Neural cell (in vitro differentiated cells): ENCODE data around the gene ACR. TPM values are rescaled to one million over a fixed set of nuclear protein-coding genes. Genes with fewer than 3 reads are reported as not detected.
"Not testable (repeated sequence)": the region's sequence is repeated elsewhere in the genome, so short reads cannot be mapped to it uniquely, and the experiment has no call there.

Experiments
- H2AFZ ChIP-seq: fragments of 200-600, 300-800 bp; sonication (generic), shearing (Covaris generic); 2 replicates; pipeline ENCODE4 v1.6.0; 2014; ENCODE audit warnings: low read depth, mild to moderate bottlenecking, antibody characterized with exemption, low read length, moderate library complexity
- H3F3A ChIP-seq: fragments of 200-600 bp; shearing (Covaris generic); 2 replicates; pipeline ENCODE4 v1.6.1; 2016; ENCODE audit warnings: mild to moderate bottlenecking, moderate library complexity, mixed read lengths, antibody characterized with exemption, low read length; ENCODE audit not compliant: insufficient read depth, poor library complexity, severe bottlenecking
- H3K27ac ChIP-seq: fragments of 200-600, 300-800 bp; sonication (generic), shearing (Covaris generic); 2 replicates; pipeline ENCODE4 v1.5.1; 2014; ENCODE audit warnings: mild to moderate bottlenecking, low read length, moderate library complexity
- H3K27me3 ChIP-seq: fragments of 300-800, 200-600 bp; sonication (generic), shearing (Covaris generic); 2 replicates; pipeline ENCODE4 v1.6.0; 2014; ENCODE audit warnings: mild to moderate bottlenecking, low read depth, low read length, moderate library complexity; ENCODE audit not compliant: insufficient read depth
- H3K36me3 ChIP-seq: fragments of 300-800, 200-600 bp; sonication (generic), shearing (Covaris generic); 2 replicates; pipeline ENCODE4 v1.5.1; 2014; ENCODE audit warnings: mild to moderate bottlenecking, antibody characterized with exemption, low read length, moderate library complexity; ENCODE audit not compliant: insufficient read depth
- H3K4me2 ChIP-seq: fragments of 300-800, 200-600 bp; sonication (generic), shearing (Covaris generic); 2 replicates; pipeline ENCODE4 v1.6.0; 2014; ENCODE audit warnings: mild to moderate bottlenecking, low read length
- H3K4me3 ChIP-seq: fragments of 300-800, 200-600 bp; sonication (generic), shearing (Covaris generic); 2 replicates; pipeline ENCODE4 v1.5.1; 2014; ENCODE audit warnings: mild to moderate bottlenecking, low read length, moderate library complexity
- H3K79me2 ChIP-seq: fragments of 200-600 bp; shearing (Covaris generic); replicated peaks from 2 replicates; pipeline ENCODE4 v1.6.0; 2014; ENCODE audit warnings: mild to moderate bottlenecking, low read length, moderate library complexity; ENCODE audit not compliant: insufficient read depth
- H3K9ac ChIP-seq: fragments of 300-800, 200-600 bp; sonication (generic), shearing (Covaris generic); 2 replicates; pipeline ENCODE4 v1.6.1; 2016; ENCODE audit warnings: mild to moderate bottlenecking, low read length, mixed read lengths
- H3K9me2 ChIP-seq: fragments of 200-600 bp; shearing (Covaris generic); 2 replicates; pipeline ENCODE4 v1.6.1; 2016; ENCODE audit warnings: mild to moderate bottlenecking, low read length, mixed read lengths; ENCODE audit not compliant: insufficient read depth
- H3K9me3 ChIP-seq: fragments of 200-600, 300-800 bp; sonication (generic), shearing (Covaris generic); 2 replicates; pipeline ENCODE4 v1.6.1; 2016; ENCODE audit warnings: mild to moderate bottlenecking, mixed run types, low read length, moderate library complexity, mixed read lengths
- H4K20me1 ChIP-seq: fragments of 200-600 bp; shearing (Covaris generic); 2 replicates; pipeline ENCODE4 v1.6.1; 2016; ENCODE audit warnings: mild to moderate bottlenecking, mixed run types; ENCODE audit not compliant: insufficient read depth
- EP300 ChIP-seq: fragments of 450-650 bp; conservative IDR thresholded peaks from 2 replicates; pipeline ENCODE4 v1.6.1; 2014; ENCODE audit warnings: antibody characterized with exemption, mild to moderate bottlenecking, moderate library complexity; ENCODE audit not compliant: poor library complexity, severe bottlenecking
- EZH2 ChIP-seq: fragments of 200-600, 300-800 bp; shearing (Covaris generic), sonication (generic); IDR thresholded peaks from 2 replicates; pipeline ENCODE4 v1.6.1; 2014; ENCODE audit warnings: antibody characterized with exemption, low read length, borderline replicate concordance, mild to moderate bottlenecking; ENCODE audit not compliant: insufficient read depth, poor library complexity, severe bottlenecking
- MXI1 ChIP-seq: fragments of 450-650 bp; conservative IDR thresholded peaks from 2 replicates; pipeline ENCODE4 v1.6.1; 2014; ENCODE audit warnings: antibody characterized with exemption, mild to moderate bottlenecking; ENCODE audit not compliant: poor library complexity, severe bottlenecking
- POLR2AphosphoS5 ChIP-seq: IDR thresholded peaks from 2 replicates; pipeline ENCODE4 v1.6.1; 2012
- RAD21 ChIP-seq: fragments of 450-650 bp; conservative IDR thresholded peaks from 2 replicates; pipeline ENCODE4 v1.6.1; 2014; ENCODE audit warnings: antibody characterized with exemption, mild to moderate bottlenecking, moderate library complexity
- SMC3 ChIP-seq: fragments of 450-650 bp; conservative IDR thresholded peaks from 2 replicates; pipeline ENCODE4 v1.6.1; 2014; ENCODE audit warnings: antibody characterized with exemption, mild to moderate bottlenecking, moderate library complexity; ENCODE audit not compliant: poor library complexity
- TAF1 ChIP-seq: IDR thresholded peaks from 2 replicates; pipeline ENCODE4 v1.6.1; 2012; ENCODE audit warnings: low read depth
- polyA plus RNA-seq: library from polyadenylated mRNA; depleted of rRNA; stranded (reverse); fragments of >200 nt; gene quantifications from 2 replicates; pipeline ENCODE4 v1.2.3, GENCODE V29; 2014
- TF ChIP-seq, protein P1 (sequence below): IDR thresholded peaks from 2 replicates; pipeline ENCODE4 v1.6.1; 2012; ENCODE audit warnings: borderline replicate concordance
- TF ChIP-seq, protein P2 (sequence below): fragments of 450-650 bp; IDR thresholded peaks from 2 replicates; pipeline ENCODE4 v1.5.1; 2014; ENCODE audit warnings: antibody characterized with exemption, mild to moderate bottlenecking, moderate library complexity; ENCODE audit not compliant: poor library complexity, severe bottlenecking

ACR gene
- polyA plus RNA-seq, 1 donor from 2014 or later, result not detected

DNA sequence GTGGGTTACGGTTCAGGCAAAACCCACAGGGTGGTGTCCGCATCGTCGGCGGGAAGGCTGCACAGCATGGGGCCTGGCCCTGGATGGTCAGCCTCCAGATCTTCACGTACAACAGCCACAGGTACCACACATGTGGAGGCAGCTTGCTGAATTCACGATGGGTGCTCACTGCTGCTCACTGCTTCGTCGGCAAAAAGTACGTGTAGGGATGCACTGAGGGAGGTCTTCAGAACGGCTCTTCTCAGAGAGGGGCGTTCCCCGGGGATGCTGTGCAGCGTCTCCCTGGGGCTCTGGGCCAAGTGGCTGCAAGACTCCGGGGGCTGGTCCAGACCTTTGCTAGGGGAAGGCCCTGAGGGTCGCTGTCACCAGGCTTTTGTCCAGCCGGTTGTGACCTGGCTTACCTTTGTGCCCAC, 1.3 kb downstream of the ACR start:
- Histone ChIP-seq H3K27ac (no peak overlapping the region), H3K9ac (no peak overlapping the region), H4K20me1 (no peaks in the 10 kb centered on the region), H3K79me2 (no peaks in the 10 kb centered on the region), H3K4me3 (no peak overlapping the region), H3F3A (no peaks in the 10 kb centered on the region), H3K9me2 (no peaks in the 10 kb centered on the region), H3K4me2 (no peak overlapping the region), H3K27me3 (no peaks in the 10 kb centered on the region), H2AFZ (no peak overlapping the region), H3K36me3 (no peaks in the 10 kb centered on the region), H3K9me3 (no peaks in the 10 kb centered on the region)
- no peak for TF ChIP-seq POLR2AphosphoS5
- TF ChIP-seq EP300, result no peak
- no peak for TF ChIP-seq TAF1
- no peak for TF ChIP-seq RAD21
- TF ChIP-seq, protein P1, sequence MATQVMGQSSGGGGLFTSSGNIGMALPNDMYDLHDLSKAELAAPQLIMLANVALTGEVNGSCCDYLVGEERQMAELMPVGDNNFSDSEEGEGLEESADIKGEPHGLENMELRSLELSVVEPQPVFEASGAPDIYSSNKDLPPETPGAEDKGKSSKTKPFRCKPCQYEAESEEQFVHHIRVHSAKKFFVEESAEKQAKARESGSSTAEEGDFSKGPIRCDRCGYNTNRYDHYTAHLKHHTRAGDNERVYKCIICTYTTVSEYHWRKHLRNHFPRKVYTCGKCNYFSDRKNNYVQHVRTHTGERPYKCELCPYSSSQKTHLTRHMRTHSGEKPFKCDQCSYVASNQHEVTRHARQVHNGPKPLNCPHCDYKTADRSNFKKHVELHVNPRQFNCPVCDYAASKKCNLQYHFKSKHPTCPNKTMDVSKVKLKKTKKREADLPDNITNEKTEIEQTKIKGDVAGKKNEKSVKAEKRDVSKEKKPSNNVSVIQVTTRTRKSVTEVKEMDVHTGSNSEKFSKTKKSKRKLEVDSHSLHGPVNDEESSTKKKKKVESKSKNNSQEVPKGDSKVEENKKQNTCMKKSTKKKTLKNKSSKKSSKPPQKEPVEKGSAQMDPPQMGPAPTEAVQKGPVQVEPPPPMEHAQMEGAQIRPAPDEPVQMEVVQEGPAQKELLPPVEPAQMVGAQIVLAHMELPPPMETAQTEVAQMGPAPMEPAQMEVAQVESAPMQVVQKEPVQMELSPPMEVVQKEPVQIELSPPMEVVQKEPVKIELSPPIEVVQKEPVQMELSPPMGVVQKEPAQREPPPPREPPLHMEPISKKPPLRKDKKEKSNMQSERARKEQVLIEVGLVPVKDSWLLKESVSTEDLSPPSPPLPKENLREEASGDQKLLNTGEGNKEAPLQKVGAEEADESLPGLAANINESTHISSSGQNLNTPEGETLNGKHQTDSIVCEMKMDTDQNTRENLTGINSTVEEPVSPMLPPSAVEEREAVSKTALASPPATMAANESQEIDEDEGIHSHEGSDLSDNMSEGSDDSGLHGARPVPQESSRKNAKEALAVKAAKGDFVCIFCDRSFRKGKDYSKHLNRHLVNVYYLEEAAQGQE, result no peak
- TF ChIP-seq MXI1, result no peak
- TF ChIP-seq, protein P2, sequence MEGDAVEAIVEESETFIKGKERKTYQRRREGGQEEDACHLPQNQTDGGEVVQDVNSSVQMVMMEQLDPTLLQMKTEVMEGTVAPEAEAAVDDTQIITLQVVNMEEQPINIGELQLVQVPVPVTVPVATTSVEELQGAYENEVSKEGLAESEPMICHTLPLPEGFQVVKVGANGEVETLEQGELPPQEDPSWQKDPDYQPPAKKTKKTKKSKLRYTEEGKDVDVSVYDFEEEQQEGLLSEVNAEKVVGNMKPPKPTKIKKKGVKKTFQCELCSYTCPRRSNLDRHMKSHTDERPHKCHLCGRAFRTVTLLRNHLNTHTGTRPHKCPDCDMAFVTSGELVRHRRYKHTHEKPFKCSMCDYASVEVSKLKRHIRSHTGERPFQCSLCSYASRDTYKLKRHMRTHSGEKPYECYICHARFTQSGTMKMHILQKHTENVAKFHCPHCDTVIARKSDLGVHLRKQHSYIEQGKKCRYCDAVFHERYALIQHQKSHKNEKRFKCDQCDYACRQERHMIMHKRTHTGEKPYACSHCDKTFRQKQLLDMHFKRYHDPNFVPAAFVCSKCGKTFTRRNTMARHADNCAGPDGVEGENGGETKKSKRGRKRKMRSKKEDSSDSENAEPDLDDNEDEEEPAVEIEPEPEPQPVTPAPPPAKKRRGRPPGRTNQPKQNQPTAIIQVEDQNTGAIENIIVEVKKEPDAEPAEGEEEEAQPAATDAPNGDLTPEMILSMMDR, result no peak
- TF ChIP-seq EZH2, result no peak
- no peak for TF ChIP-seq SMC3

DNA sequence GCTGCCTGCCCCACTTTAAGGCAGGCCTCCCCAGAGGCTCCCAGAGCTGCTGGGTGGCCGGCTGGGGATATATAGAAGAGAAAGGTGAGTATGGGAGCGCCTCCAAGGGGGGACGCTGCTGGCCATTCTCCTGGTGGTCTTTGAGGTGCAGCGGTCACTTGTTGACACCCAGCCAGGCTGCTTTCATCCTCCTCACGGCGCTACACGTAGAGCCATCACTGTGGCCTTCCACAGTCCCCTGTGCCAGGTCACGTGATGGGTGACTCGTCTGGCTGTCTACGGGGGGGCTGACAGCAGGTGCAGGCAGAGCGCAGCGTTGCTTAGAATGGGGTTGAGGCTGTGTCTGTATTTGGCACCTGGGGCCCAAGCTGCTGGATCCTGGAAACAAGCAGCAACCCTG, 1.9 kb downstream of the ACR start:
- Histone ChIP-seq H3K79me2 (no peaks in the 10 kb centered on the region), H3K4me2 (no peak overlapping the region), H3F3A (no peaks in the 10 kb centered on the region), H3K36me3 (no peaks in the 10 kb centered on the region), H3K9me3 (no peaks in the 10 kb centered on the region), H4K20me1 (no peaks in the 10 kb centered on the region), H3K27ac (no peak overlapping the region), H3K9ac (no peak overlapping the region), H3K4me3 (no peak overlapping the region), H2AFZ (no peak overlapping the region), H3K9me2 (no peaks in the 10 kb centered on the region), H3K27me3 (no peaks in the 10 kb centered on the region)
- TF ChIP-seq SMC3 (no peak), TAF1 (no peak), POLR2AphosphoS5 (no peak), EP300 (no peak), MXI1 (no peak), RAD21 (no peak), EZH2 (no peak)
- TF ChIP-seq, protein P2, result no peak
- TF ChIP-seq, protein P1, result no peak

DNA sequence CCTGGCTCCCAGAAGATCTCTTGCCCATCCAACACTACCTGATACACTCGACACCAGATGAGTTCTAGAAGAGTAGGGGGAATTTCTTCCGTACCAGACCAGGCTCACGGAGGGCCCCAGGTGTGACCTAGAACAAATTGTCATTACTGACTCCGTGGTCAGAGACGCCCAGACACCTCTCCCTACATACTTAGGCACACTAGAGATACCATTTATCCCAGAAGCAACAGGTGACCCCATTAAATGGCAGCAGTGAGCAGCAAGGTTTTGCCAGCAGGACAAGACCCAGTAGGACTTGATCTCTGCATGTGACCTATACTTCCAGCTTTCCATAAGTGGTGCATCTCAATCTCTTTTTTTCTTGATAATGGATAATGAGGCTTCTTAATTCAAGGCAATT, 2.7 kb downstream of the ACR start:
- H3K27me3 ChIP-seq, H4K20me1 ChIP-seq, H3K9ac ChIP-seq, H2AFZ ChIP-seq, H3K79me2 ChIP-seq, H3K27ac ChIP-seq, H3K4me2 ChIP-seq, H3F3A ChIP-seq, H3K4me3 ChIP-seq, H3K36me3 ChIP-seq, H3K9me3 ChIP-seq, H3K9me2 ChIP-seq: not testable (repeated sequence)
